A549 (cell line): ENCODE measurements around the gene SLC25A25. TPM values are rescaled to one million over a fixed set of nuclear protein-coding genes. Genes with fewer than 3 reads are reported as not detected.
A peak's percentile ranks its signal among the peaks of the same experiment; 100 is the strongest.

Source experiments
- ATAC-seq, 2 experiments: fragments of 200-7000 bp in 1 of 2; fragments of >200 bp in 1 of 2; cut with Nextera tagmentation in 1 of 2; cut with Tn5 transposase in 1 of 2; 3 replicates each; pipeline versions ENCODE4 v1.8.0 to v1.9.1; 2018 to 2020; ENCODE audit warnings: mild to moderate bottlenecking in 1 of 2, moderate library complexity in 1 of 2
- CTCF ChIA-PET: fragments of 300-600 bp; sonication (Branson Sonifier 250); formaldehyde crosslinking; extraction: SDS; loops from one replicate; lab custom pipeline; 2021; ENCODE audit warnings: antibody characterized with exemption, inconsistent platforms; lab: Yijun Ruan, JAX
- POLR2A ChIA-PET: fragments of 350-600 bp; formaldehyde crosslinking; extraction: SDS; loops from one replicate; lab custom pipeline; 2021; ENCODE audit warnings: antibody characterized with exemption, inconsistent platforms; lab: Yijun Ruan, JAX
- DNase-seq, 2 experiments: peaks; one replicate each; pipeline versions ENCODE4 v3.0.0 to v3.0.0-alpha.2; 2011 to 2016; ENCODE audit warnings: low read depth in 1 of 2, low spot score in 1 of 2
- FAIRE-seq: peaks from 2 replicates; lab custom pipeline; 2011; peaks lifted over from hg19 to GRCh38; lab: Jason Lieb, UNC
- H3K27ac ChIP-seq, 2 experiments: fragments of >200 bp; sonication (Bioruptor Twin); formaldehyde crosslinking; 3 replicates each; pipeline ENCODE4 v1.5.1; 2016 to 2017
- H3K4me1 ChIP-seq: fragments of >200 bp; sonication (Bioruptor Twin); formaldehyde crosslinking; 3 replicates; pipeline ENCODE4 v1.6.1; 2016
- H3K4me2 ChIP-seq: fragments of >200 bp; sonication (Bioruptor Twin); formaldehyde crosslinking; 3 replicates; pipeline ENCODE4 v1.6.1; 2016
- H3K4me3 ChIP-seq: fragments of >200 bp; sonication (Bioruptor Twin); formaldehyde crosslinking; 3 replicates; pipeline ENCODE4 v1.5.1; 2016
- H3K9me3 ChIP-seq: fragments of >200 bp; sonication (Bioruptor Twin); formaldehyde crosslinking; 3 replicates; pipeline ENCODE4 v1.6.1; 2016
- ATOH8 ChIP-seq: fragments of 250-450 bp; sonication (Bioruptor Pico); IDR thresholded peaks from 2 replicates; pipeline ENCODE4 v1.5.0; 2020; ENCODE audit warnings: low read depth, mild to moderate bottlenecking, moderate library complexity
- E2F6 ChIP-seq: IDR thresholded peaks from 2 replicates; pipeline ENCODE4 v1.6.1; 2012; ENCODE audit warnings: low read depth, borderline replicate concordance
- ESRRA ChIP-seq: fragments of 150-350 bp; IDR thresholded peaks from 2 replicates; pipeline ENCODE4 v1.6.1; 2014; ENCODE audit warnings: mild to moderate bottlenecking, low read length, borderline replicate concordance
- FOSB ChIP-seq: fragments of 250-450 bp; sonication (Bioruptor Pico); IDR thresholded peaks from 2 replicates; pipeline ENCODE4 v1.5.0; 2020; ENCODE audit warnings: mild to moderate bottlenecking, moderate library complexity
- FOSL2 ChIP-seq, 2 experiments: fragments of 450-650 bp in 1 of 2; fragments of >200 bp in 1 of 2; sonication (Bioruptor Twin) in 1 of 2; formaldehyde crosslinking; IDR thresholded peaks; 2 replicates each; pipeline versions ENCODE4 v1.5.0 to v1.6.1; 2016 to 2020; ENCODE audit warnings: mild to moderate bottlenecking in 1 of 2, moderate library complexity in 1 of 2
- FOXS1 ChIP-seq: fragments of 250-450 bp; sonication (Bioruptor Pico); IDR thresholded peaks from 2 replicates; pipeline ENCODE4 v1.5.0; 2020; ENCODE audit warnings: mild to moderate bottlenecking, moderate library complexity
- GATA3 ChIP-seq: IDR thresholded peaks from 2 replicates; pipeline ENCODE4 v1.6.1; 2012; ENCODE audit warnings: borderline replicate concordance
- HDAC2 ChIP-seq: fragments of 200-600 bp; sonication (generic); IDR thresholded peaks from 2 replicates; pipeline ENCODE4 v1.6.1; 2016
- HES2 ChIP-seq: fragments of >200 bp; sonication (Bioruptor Twin); formaldehyde crosslinking; IDR thresholded peaks from 2 replicates; pipeline ENCODE4 v1.6.1; 2016
- HMGXB4 ChIP-seq: fragments of 250-450 bp; sonication (Bioruptor Pico); IDR thresholded peaks from 2 replicates; pipeline ENCODE4 v1.5.0; 2021; ENCODE audit warnings: mild to moderate bottlenecking, moderate library complexity, borderline replicate concordance
- HOXA7 ChIP-seq: fragments of 250-450 bp; sonication (Bioruptor Pico); IDR thresholded peaks from 2 replicates; pipeline ENCODE4 v1.5.0; 2020; ENCODE audit warnings: mild to moderate bottlenecking, moderate library complexity
- JUNB ChIP-seq: fragments of >200 bp; sonication (Bioruptor Twin); formaldehyde crosslinking; IDR thresholded peaks from 2 replicates; pipeline ENCODE4 v1.6.1; 2016
- MYC ChIP-seq: IDR thresholded peaks from 2 replicates; pipeline ENCODE4 v1.6.1; 2012; ENCODE audit warnings: mild to moderate bottlenecking, inconsistent platforms, low read length, improper control_type of control experiment, borderline replicate concordance
- NFE2L2 ChIP-seq: fragments of 150-350 bp; conservative IDR thresholded peaks from 2 replicates; pipeline ENCODE4 v1.6.1; 2014; ENCODE audit warnings: low read length
- NR3C1 ChIP-seq: fragments of >200 bp; sonication (Bioruptor Twin); formaldehyde crosslinking; IDR thresholded peaks from 3 replicates; pipeline ENCODE4 v1.6.1; 2017
- PHF8 ChIP-seq: fragments of 200-600 bp; sonication (generic); IDR thresholded peaks from 2 replicates; pipeline ENCODE4 v1.6.1; 2016; ENCODE audit warnings: low read depth, mild to moderate bottlenecking, antibody characterized with exemption, moderate library complexity, borderline replicate concordance
- POLR2A ChIP-seq: IDR thresholded peaks from 2 replicates; pipeline ENCODE4 v1.6.1; 2012; ENCODE audit warnings: mild to moderate bottlenecking, low read length
- REST ChIP-seq: fragments of 200-600 bp; sonication (generic); IDR thresholded peaks from 2 replicates; pipeline ENCODE4 v1.6.1; 2016; ENCODE audit warnings: antibody characterized with exemption, mild to moderate bottlenecking, moderate library complexity
- RFX5 ChIP-seq: fragments of 450-650 bp; IDR thresholded peaks from 2 replicates; pipeline ENCODE4 v1.7.1; 2014; ENCODE audit warnings: antibody characterized with exemption, mild to moderate bottlenecking, moderate library complexity
- USF2 ChIP-seq: fragments of 450-650 bp; IDR thresholded peaks from 2 replicates; pipeline ENCODE4 v1.6.1; 2014; ENCODE audit warnings: antibody characterized with exemption
- ZC3H11A ChIP-seq: fragments of 450-650 bp; IDR thresholded peaks from 2 replicates; pipeline ENCODE4 v1.6.1; 2014; ENCODE audit warnings: antibody characterized with exemption, mild to moderate bottlenecking
- ZNF302 ChIP-seq: fragments of 250-450 bp; sonication (Bioruptor Pico); IDR thresholded peaks from 2 replicates; pipeline ENCODE4 v1.9.0; 2021; ENCODE audit warnings: inconsistent platforms, mild to moderate bottlenecking, moderate library complexity
- ZSCAN20 ChIP-seq: fragments of 250-450 bp; sonication (Bioruptor Pico); IDR thresholded peaks from 2 replicates; pipeline ENCODE4 v1.8.0; 2022; ENCODE audit warnings: mild to moderate bottlenecking, moderate library complexity
- WGBS: methylation state at CpG from one replicate; pipeline ENCODE4 v1.1.6; 2017; ENCODE audit errors: missing lambda C conversion rate; 5-methylcytosine and 5-hydroxymethylcytosine counted together
- polyA plus RNA-seq, 4 experiments: library from polyadenylated mRNA; depleted of rRNA in 3 of 4; stranded (reverse); fragments of >200 nt; fragmentation: RNase III in 1 of 4; extraction: RNeasy Plus Mini Kit Qiagen cat#74134 plus additional on column Dnase treatment in 1 of 4; gene quantifications; 2 replicates in 3 of 4; 3 replicates in 1 of 4; pipeline ENCODE4 v1.2.3, GENCODE V29; 2011 to 2017

The SLC25A25 gene
- polyA plus RNA-seq, 2 of the 4 experiments (the other 2 are of a cell fraction), result 7.0 TPM

- H3K4me2 ChIP-seq, result no peak overlapping the region
- WGBS, result 60% methylated on average over 2 of the region's 2 CpGs
- ATAC-seq, result no peak
- no peak for TF ChIP-seq MYC
- TF ChIP-seq RFX5, result no peak
- TF ChIP-seq USF2, result no peak
- TF ChIP-seq REST, result no peak
- TF ChIP-seq GATA3, result no peak
- no peak for TF ChIP-seq POLR2A
- TF ChIP-seq ZSCAN20 (CRISPR knock-in tag), result no peak
- TF ChIP-seq ZC3H11A, result no peak
- no peak for TF ChIP-seq FOSL2 (IDR thresholded peaks at IDR 0.05)
- TF ChIP-seq FOSL2 (CRISPR knock-in tag; IDR thresholded peaks at IDR 0.05), result no peak
- no peak for TF ChIP-seq HES2
- no peak for TF ChIP-seq HOXA7 (CRISPR knock-in tag)
- no peak for TF ChIP-seq NFE2L2
- TF ChIP-seq, all 56 proteins: peak for 0
- ChIA-PET CTCF (interaction anchor here (0.6 to 3.7 kb wide), 5 partner anchors 13 to 194 kb away, joined by 3 to 22 read pairs (median 6); no protein-coding TSS in a partner anchor), POLR2A (interaction anchor here (0.6 to 1.1 kb wide), 4 partner anchors 14 to 687 kb away, joined by 3 to 7 read pairs (median 4); partner anchors contain the start of gene SPOUT1)
- FAIRE-seq, result no peak
- H3K27ac ChIP-seq, result no peak overlapping the region
- no peaks in the 10 kb centered on the region for H3K9me3 ChIP-seq
- DNase-seq, result no peak
- no peaks in the 10 kb centered on the region for H3K4me1 ChIP-seq
- no peak overlapping the region for H3K4me3 ChIP-seq
These were observed 74.6 kb downstream of the SLC25A25 start for GRCh38 chr9:128142596-128142995.

- Histone ChIP-seq H3K27ac (no peak overlapping the region), H3K4me1 (peaks cover 8% of the 10 kb centered on the region), H3K4me3 (no peak overlapping the region), H3K9me3 (no peaks in the 10 kb centered on the region), H3K4me2 (no peak overlapping the region)
- TF ChIP-seq NR3C1 (no peak), ATOH8 (no peak), PHF8 (no peak), ZNF302 (no peak), HMGXB4 (CRISPR knock-in tag) (no peak), FOSB (CRISPR knock-in tag) (no peak), FOXS1 (no peak), E2F6 (no peak), JUNB (no peak), HDAC2 (no peak), ESRRA (no peak), GATA3 (no peak)
- no peak for DNase-seq
- 76% methylated on average over 7 of the region's 8 CpGs for WGBS
- ATAC-seq, result peak; percentile 19 to 30; a peak in 2 of 6 replicates
- ChIA-PET CTCF (interaction anchor here (0.6 to 3.7 kb wide), 6 partner anchors 10 to 52 kb away, joined by 3 to 22 read pairs (median 4); no protein-coding TSS in a partner anchor), POLR2A (interaction anchor here (0.7 to 1.1 kb wide), 2 partner anchors 8 to 13 kb away, joined by 3 to 11 read pairs; no protein-coding TSS in a partner anchor)
- FAIRE-seq, result no peak
These were observed 75.7 kb downstream of the SLC25A25 start for GRCh38 chr9:128143525-128144238.
